ENCODE data around the gene STK24.
A peak's percentile ranks its signal among the peaks of the same experiment; 100 is the strongest.

STK24 gene

DNA sequence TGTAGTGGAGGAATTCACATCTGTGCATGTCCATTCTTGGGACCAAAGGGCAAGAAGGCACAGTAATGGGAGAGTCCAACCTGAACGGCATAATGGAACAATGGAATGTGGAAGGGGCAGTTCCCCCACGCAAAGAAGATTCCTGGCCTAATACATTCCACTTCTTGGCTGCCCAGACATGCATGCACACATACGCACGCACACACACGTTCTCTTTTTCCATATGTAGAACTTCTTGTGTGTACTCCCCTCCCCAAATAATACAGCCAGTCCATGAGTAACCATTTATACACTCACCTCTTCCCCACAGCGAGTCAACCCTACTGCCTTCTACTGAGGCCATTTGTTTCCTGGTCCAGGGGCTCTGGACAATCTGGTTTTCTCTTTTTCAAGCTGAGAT is 6.0 kb upstream of the STK24 start:
- H3K27me3 ChIP-seq (ENCODE audit: control insufficient read depth in 1 of 2, insufficient read depth in 2 of 2, low read length in 2 of 2): no peaks in the 10 kb centered on the region
- no peak overlapping the region for H3K9ac ChIP-seq (ENCODE audit: low read depth in 1 of 2, low read length in 2 of 2)
- H3K27ac ChIP-seq (ENCODE audit: low read depth, low read length): no peak overlapping the region
- no peak overlapping the region for H3K4me3 ChIP-seq (ENCODE audit: low read depth in 1 of 2, low read length in 2 of 2)
- H3K36me3 ChIP-seq (ENCODE audit: control insufficient read depth in 1 of 2, insufficient read depth in 2 of 2, low read length in 2 of 2): no peaks in the 10 kb centered on the region
- no peaks in the 10 kb centered on the region for H3K9me3 ChIP-seq (ENCODE audit: control insufficient read depth in 1 of 2, low read length in 2 of 2)
- H3K4me1 ChIP-seq (ENCODE audit: control insufficient read depth in 1 of 2, insufficient read depth in 2 of 2, low read length in 2 of 2): peaks cover 31 to 52% of the 10 kb centered on the region in 2 donors

DNA sequence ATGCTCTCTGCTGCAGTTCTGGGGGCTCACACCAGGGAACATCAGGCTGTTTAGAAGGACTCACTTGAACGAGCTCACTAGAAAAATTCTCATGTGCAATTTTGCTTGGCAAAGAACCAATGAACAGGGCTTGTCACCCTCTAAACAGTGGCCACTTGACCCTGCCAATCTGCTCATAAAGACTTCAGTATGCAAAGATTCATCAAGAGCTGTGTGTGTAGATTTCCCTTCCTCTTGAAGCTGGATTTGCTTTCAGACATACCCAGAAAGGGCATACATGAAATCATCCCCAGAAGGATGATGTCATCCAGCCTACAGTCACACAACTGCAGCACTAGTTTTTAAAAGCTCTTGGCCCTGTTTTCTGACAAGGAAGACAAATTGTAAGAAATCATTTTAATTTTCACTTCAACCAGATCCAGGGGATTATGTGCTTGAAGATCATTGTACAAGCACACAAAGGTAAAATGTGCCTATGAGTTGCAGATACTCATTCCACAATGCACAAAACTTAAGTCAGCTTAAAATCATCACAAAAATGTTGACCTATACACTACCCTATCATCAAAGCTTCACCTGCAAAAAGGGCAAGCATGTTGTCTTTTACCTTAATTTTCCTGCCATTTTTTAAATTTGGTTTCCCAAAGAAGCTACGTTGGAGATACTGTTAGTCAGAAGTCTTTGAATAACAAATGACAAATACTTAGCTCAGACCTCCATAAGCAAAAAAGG is 5.2 kb upstream of the STK24 start:
- Histone ChIP-seq H3K27me3 (ENCODE audit: control insufficient read depth in 1 of 2, insufficient read depth in 2 of 2, low read length in 2 of 2) (no peaks in the 10 kb centered on the region), H3K4me1 (ENCODE audit: control insufficient read depth in 1 of 2, insufficient read depth in 2 of 2, low read length in 2 of 2) (peaks cover 35 to 55% of the 10 kb centered on the region in 2 donors), H3K9ac (ENCODE audit: low read depth in 1 of 2, low read length in 2 of 2) (no peak overlapping the region), H3K36me3 (ENCODE audit: control insufficient read depth in 1 of 2, insufficient read depth in 2 of 2, low read length in 2 of 2) (no peaks in the 10 kb centered on the region), H3K9me3 (ENCODE audit: control insufficient read depth in 1 of 2, low read length in 2 of 2) (no peaks in the 10 kb centered on the region), H3K27ac (ENCODE audit: low read depth, low read length) (no peak overlapping the region), H3K4me3 (ENCODE audit: low read depth in 1 of 2, low read length in 2 of 2) (no peak overlapping the region)

DNA sequence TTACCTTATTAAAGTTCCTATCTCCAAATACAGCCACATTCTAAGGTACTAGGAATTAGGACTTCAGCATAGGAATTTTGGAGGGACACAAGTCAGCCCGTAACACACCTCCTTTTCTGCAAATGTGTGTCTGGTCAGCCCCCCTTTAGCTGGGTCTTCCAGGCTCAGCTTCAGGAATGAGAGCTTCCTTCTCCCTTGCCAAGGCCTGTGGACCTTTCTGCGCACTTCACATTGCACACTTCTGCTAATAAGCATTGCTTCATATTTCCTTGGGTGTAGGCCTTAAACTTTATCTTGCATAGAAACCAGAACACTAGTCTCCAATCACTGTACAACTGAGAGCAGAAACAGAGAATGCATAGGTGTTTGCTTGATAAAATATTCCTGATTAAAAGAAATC is 4.5 kb upstream of the STK24 start:
- Histone ChIP-seq H3K9ac (ENCODE audit: low read depth in 1 of 2, low read length in 2 of 2) (no peak overlapping the region), H3K27ac (ENCODE audit: low read depth, low read length) (no peak overlapping the region), H3K36me3 (ENCODE audit: control insufficient read depth in 1 of 2, insufficient read depth in 2 of 2, low read length in 2 of 2) (no peaks in the 10 kb centered on the region), H3K4me3 (ENCODE audit: low read depth in 1 of 2, low read length in 2 of 2) (no peak overlapping the region), H3K9me3 (ENCODE audit: control insufficient read depth in 1 of 2, low read length in 2 of 2) (no peaks in the 10 kb centered on the region), H3K27me3 (ENCODE audit: control insufficient read depth in 1 of 2, insufficient read depth in 2 of 2, low read length in 2 of 2) (no peaks in the 10 kb centered on the region), H3K4me1 (ENCODE audit: control insufficient read depth in 1 of 2, insufficient read depth in 2 of 2, low read length in 2 of 2) (peaks cover 28 to 48% of the 10 kb centered on the region in 2 donors)

DNA sequence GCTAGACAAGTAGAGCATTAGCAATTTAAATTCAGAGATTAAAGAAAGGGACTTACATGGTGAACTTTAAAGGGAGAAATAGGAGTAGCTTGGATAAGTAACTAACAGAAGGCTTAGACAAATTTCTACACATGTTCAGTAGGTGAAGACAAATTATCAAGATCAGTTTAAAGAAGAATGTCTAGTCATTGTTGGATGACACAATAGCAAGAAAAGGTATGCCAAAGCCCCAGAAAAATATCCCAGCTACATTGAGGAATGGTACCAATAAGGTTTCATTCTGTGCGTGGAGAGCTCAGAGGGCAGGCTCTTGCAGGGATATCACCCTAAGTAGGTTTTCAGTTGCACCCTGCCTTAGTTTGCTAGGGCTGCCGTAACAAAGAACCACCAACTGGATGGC is 3.5 kb upstream of the STK24 start:
- H3K9ac ChIP-seq (ENCODE audit: low read depth in 1 of 2, low read length in 2 of 2): no peak overlapping the region
- no peaks in the 10 kb centered on the region for H3K9me3 ChIP-seq (ENCODE audit: control insufficient read depth in 1 of 2, low read length in 2 of 2)
- H3K4me1 ChIP-seq (ENCODE audit: control insufficient read depth in 1 of 2, insufficient read depth in 2 of 2, low read length in 2 of 2): peaks cover 20 to 38% of the 10 kb centered on the region in 2 donors
- H3K36me3 ChIP-seq (ENCODE audit: control insufficient read depth in 1 of 2, insufficient read depth in 2 of 2, low read length in 2 of 2): no peaks in the 10 kb centered on the region
- no peak overlapping the region for H3K4me3 ChIP-seq (ENCODE audit: low read depth in 1 of 2, low read length in 2 of 2)
- no peak overlapping the region for H3K27ac ChIP-seq (ENCODE audit: low read depth, low read length)
- no peaks in the 10 kb centered on the region for H3K27me3 ChIP-seq (ENCODE audit: control insufficient read depth in 1 of 2, insufficient read depth in 2 of 2, low read length in 2 of 2)

DNA sequence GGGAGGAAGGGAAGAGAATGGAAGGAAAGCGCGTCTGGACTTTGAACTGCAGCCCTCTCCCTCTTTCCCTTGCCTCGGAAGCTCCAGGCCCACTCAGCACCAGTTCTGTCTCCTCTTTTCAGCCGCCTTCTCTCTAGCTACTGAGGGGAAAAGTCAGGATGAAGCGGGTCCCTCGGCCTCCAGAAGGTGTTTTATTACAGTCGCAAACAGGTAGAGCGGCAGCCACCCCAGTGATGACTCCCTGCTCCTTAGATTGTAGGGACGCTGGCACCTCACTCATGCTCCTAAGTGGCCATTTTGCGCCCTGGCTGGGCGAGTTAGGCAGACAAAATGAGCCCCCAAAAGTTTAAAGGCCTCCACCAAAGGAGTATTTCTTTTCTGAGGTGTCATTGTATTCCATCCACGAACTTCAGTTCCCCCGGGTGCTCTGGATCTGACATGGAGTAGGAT is 954 bp upstream of the STK24 start:
- Histone ChIP-seq H3K9ac (ENCODE audit: low read depth in 1 of 2, low read length in 2 of 2) (peak overlapping the region; percentile 85 to 90), H3K36me3 (ENCODE audit: control insufficient read depth in 1 of 2, insufficient read depth in 2 of 2, low read length in 2 of 2) (no peaks in the 10 kb centered on the region), H3K27me3 (ENCODE audit: control insufficient read depth in 1 of 2, insufficient read depth in 2 of 2, low read length in 2 of 2) (no peaks in the 10 kb centered on the region), H3K9me3 (ENCODE audit: control insufficient read depth in 1 of 2, low read length in 2 of 2) (no peaks in the 10 kb centered on the region), H3K4me3 (ENCODE audit: low read depth in 1 of 2, low read length in 2 of 2) (peak overlapping the region; percentile 83 to 86), H3K27ac (ENCODE audit: low read depth, low read length) (peak overlapping the region; percentile 92), H3K4me1 (ENCODE audit: control insufficient read depth in 1 of 2, insufficient read depth in 2 of 2, low read length in 2 of 2) (peaks cover 25 to 41% of the 10 kb centered on the region in 2 donors)

DNA sequence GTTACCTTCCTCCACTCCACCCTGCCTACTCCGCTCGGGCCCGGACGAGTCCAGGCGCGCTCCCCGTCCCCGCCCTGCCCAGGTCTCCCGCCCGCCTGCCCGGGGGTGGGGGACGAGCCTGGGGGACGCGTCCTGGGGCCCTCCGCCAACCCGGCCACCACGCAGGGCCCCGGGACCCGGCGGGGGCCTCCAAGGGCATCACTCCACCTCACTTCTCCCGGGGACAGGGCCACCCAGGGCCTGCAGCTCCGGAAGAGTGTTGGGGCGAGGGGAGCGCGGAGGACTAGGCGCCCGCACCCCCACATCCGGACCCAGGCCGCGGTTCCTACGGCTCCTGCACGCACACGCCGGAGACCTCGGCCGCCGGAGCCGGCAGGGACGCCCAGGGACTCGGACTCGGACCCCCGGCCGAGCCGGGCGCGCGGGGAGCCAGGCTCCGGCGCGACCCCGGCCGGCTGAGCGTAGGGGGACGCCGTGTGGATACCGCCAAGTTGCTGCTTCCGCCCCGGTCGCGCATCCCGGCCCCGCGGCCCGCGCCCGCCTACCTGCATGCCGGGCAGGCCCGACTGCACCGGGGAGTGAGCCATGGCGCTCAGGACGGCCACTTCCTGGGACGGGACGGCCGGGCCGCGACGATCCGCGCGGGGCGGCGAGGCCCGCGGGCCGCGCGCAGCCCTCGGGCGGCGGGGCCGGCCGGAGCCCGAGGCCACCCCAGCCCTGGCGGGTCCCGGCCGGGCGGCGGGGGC is 534 bp downstream of the STK24 start:
- peaks cover 40 to 44% of the 10 kb centered on the region in 2 donors for H3K4me1 ChIP-seq (ENCODE audit: control insufficient read depth in 1 of 2, insufficient read depth in 2 of 2, low read length in 2 of 2)
- peak overlapping the region; percentile 81 to 85 for H3K9ac ChIP-seq (ENCODE audit: low read depth in 1 of 2, low read length in 2 of 2)
- H3K36me3 ChIP-seq (ENCODE audit: control insufficient read depth in 1 of 2, insufficient read depth in 2 of 2, low read length in 2 of 2): no peaks in the 10 kb centered on the region
- H3K9me3 ChIP-seq (ENCODE audit: control insufficient read depth in 1 of 2, low read length in 2 of 2): no peaks in the 10 kb centered on the region
- no peaks in the 10 kb centered on the region for H3K27me3 ChIP-seq (ENCODE audit: control insufficient read depth in 1 of 2, insufficient read depth in 2 of 2, low read length in 2 of 2)
- H3K27ac ChIP-seq (ENCODE audit: low read depth, low read length): peak overlapping the region; percentile 94
- H3K4me3 ChIP-seq (ENCODE audit: low read depth in 1 of 2, low read length in 2 of 2): peak overlapping the region; percentile 73 to 78

DNA sequence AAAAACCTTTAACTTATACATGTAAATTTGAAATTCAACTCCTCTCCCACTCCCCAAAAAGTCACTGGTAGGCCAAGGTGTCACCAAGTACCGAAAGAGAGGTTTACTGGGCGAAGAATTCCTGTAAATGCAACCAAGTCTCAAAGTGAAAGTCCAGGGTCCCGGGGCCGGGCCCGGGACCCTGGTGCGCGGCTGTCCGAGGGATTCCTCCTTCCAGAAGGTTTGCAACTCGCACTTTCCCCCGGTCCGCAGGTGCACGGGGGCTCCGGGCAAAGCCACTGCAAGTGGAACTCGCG is 1.1 kb downstream of the STK24 start:
- Histone ChIP-seq H3K27ac (ENCODE audit: low read depth, low read length) (peak overlapping the region; percentile 94), H3K4me3 (ENCODE audit: low read depth in 1 of 2, low read length in 2 of 2) (peak overlapping the region; percentile 73 to 78), H3K9me3 (ENCODE audit: control insufficient read depth in 1 of 2, low read length in 2 of 2) (no peaks in the 10 kb centered on the region), H3K4me1 (ENCODE audit: control insufficient read depth in 1 of 2, insufficient read depth in 2 of 2, low read length in 2 of 2) (peaks cover 45 to 49% of the 10 kb centered on the region in 2 donors), H3K36me3 (ENCODE audit: control insufficient read depth in 1 of 2, insufficient read depth in 2 of 2, low read length in 2 of 2) (no peaks in the 10 kb centered on the region), H3K27me3 (ENCODE audit: control insufficient read depth in 1 of 2, insufficient read depth in 2 of 2, low read length in 2 of 2) (no peaks in the 10 kb centered on the region), H3K9ac (ENCODE audit: low read depth in 1 of 2, low read length in 2 of 2) (peak overlapping the region; percentile 81 to 85)

DNA sequence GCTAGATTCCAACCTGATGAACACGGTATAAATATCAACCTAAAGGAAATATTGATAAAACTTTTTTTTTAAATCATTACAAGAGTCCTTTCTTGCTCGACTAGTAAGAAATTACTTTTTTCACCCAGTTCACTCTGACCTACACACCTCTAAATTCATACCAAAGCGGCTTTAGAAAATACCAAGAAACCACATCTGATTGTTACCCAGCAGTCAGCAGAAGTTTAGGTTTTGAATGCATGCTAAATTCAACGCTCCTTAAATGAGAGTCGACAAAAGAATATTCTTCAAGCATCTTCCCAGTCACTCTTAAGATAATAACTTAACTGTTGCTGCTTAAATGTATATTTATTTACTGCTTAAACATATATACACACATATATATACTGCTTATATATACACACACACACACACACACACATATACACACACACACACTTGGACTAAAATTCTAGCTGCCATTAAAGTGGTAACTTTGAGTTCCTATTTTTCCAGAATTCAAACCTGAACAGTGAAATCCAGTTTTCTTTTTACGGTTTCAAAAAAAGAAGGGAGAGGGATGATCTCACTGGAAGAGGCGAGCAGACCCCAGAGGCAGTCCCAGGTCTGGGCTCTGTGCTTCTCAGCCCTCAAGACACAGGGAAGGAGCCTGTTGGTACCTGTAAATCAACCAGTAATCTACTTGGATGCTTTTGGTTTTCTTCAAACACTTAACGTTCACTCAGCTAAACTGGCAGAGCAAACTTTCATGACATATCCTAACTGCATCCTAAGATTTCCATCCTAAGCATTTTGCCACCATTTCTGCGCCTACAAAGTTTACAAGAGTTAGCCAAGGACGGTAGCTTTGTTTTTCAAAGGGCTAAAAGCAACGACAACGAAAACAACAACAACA is 1.7 kb downstream of the STK24 start:
- peak overlapping the region; percentile 94 for H3K27ac ChIP-seq (ENCODE audit: low read depth, low read length)
- no peaks in the 10 kb centered on the region for H3K9me3 ChIP-seq (ENCODE audit: control insufficient read depth in 1 of 2, low read length in 2 of 2)
- peaks cover 51 to 55% of the 10 kb centered on the region in 2 donors for H3K4me1 ChIP-seq (ENCODE audit: control insufficient read depth in 1 of 2, insufficient read depth in 2 of 2, low read length in 2 of 2)

DNA sequence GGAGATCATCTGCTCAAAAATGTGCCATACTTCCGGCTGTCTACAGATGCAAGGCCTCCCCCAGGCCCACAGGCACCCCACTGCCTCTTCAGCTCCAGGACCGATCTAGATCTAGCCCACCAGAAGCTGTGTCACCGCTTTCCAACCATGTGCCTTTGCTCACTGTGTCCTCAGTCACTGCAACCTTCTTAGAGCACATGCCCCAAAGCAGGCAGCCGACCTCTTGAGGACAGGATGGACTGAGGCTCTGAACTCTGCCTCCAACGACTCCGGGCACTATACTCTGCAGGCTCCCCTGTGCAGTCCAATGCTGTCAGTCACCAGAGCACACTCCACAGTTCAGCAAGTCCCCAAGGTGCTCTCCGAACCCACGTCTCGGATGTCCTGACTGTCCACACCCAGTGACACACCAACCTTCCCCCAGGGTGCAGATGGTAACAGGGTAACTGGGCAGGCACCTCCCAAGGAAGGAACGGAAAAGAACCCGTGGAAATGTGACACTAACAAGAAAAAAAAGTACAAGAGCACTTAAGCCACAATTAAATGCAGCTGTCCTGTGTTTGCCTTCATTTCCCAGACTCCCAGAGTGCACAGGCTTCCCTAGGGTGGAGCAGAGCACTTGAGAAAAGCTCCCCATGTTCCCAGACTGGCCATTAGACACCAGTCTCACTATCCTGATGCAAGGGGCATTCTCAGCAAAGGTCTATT is 4.8 kb downstream of the STK24 start:
- H3K4me3 ChIP-seq (ENCODE audit: low read depth in 1 of 2, low read length in 2 of 2): peak overlapping the region; percentile 2 to 38
- H3K9ac ChIP-seq (ENCODE audit: low read depth in 1 of 2, low read length in 2 of 2): peak overlapping the region; percentile 0 to 57
- no peaks in the 10 kb centered on the region for H3K9me3 ChIP-seq (ENCODE audit: control insufficient read depth in 1 of 2, low read length in 2 of 2)
- H3K36me3 ChIP-seq (ENCODE audit: control insufficient read depth in 1 of 2, insufficient read depth in 2 of 2, low read length in 2 of 2): no peaks in the 10 kb centered on the region
- peak overlapping the region; percentile 53 for H3K27ac ChIP-seq (ENCODE audit: low read depth, low read length)
- no peaks in the 10 kb centered on the region for H3K27me3 ChIP-seq (ENCODE audit: control insufficient read depth in 1 of 2, insufficient read depth in 2 of 2, low read length in 2 of 2)
- peaks cover 61 to 66% of the 10 kb centered on the region in 2 donors for H3K4me1 ChIP-seq (ENCODE audit: control insufficient read depth in 1 of 2, insufficient read depth in 2 of 2, low read length in 2 of 2)

More for the DNA sequence above, 1.7 kb downstream of the STK24 start:
- Histone ChIP-seq H3K36me3 (ENCODE audit: control insufficient read depth in 1 of 2, insufficient read depth in 2 of 2, low read length in 2 of 2) (no peaks in the 10 kb centered on the region), H3K27me3 (ENCODE audit: control insufficient read depth in 1 of 2, insufficient read depth in 2 of 2, low read length in 2 of 2) (no peaks in the 10 kb centered on the region), H3K9ac (ENCODE audit: low read depth in 1 of 2, low read length in 2 of 2) (peak overlapping the region; percentile 81 to 85), H3K4me3 (ENCODE audit: low read depth in 1 of 2, low read length in 2 of 2) (peak overlapping the region; percentile 73 to 78)

All from duodenal mucosa (tissue), 2 donors.